ENCODE measurements around the gene ARFGEF2. TPM values are rescaled to one million over a fixed set of nuclear protein-coding genes. Genes with fewer than 3 reads are reported as not detected.
"Not testable (repeated sequence)": the region's sequence is repeated elsewhere in the genome, so short reads cannot be mapped to it uniquely, and the experiment has no call there.

ARFGEF2 gene
- total RNA-seq, 1 donor from 2014 or later, result 24.3 TPM

GRCh38 chr20:48984575-48985219, 63.2 kb downstream of the ARFGEF2 start:
- DNase-seq (ENCODE audit: low spot score) (no peak), ATAC-seq (no peak)

- ATAC-seq (peak; percentile 62), DNase-seq (ENCODE audit: low spot score) (no peak)
These were observed 65.4 kb downstream of the ARFGEF2 start for GRCh38 chr20:48986899-48987298.

- no peak for ATAC-seq
- DNase-seq (ENCODE audit: low spot score), result no peak
These were observed 69.0 kb downstream of the ARFGEF2 start for GRCh38 chr20:48990467-48990866.

- ATAC-seq (no peak), DNase-seq (ENCODE audit: low spot score) (no peak)
These were observed 74.1 kb downstream of the ARFGEF2 start for GRCh38 chr20:48995589-48995988.

- no peak for DNase-seq (ENCODE audit: low spot score)
- peak; percentile 49 for ATAC-seq
These were observed 78.7 kb downstream of the ARFGEF2 start for GRCh38 chr20:48999890-49000870.

- no peak for ATAC-seq
These were observed 80.2 kb downstream of the ARFGEF2 start for GRCh38 chr20:49001741-49002140.

GRCh38 chr20:49006446-49006980, 85.0 kb downstream of the ARFGEF2 start:
- DNase-seq (ENCODE audit: low spot score), result no peak
- ATAC-seq, result no peak

More at GRCh38 chr20:49001741-49002140, 80.2 kb downstream of the ARFGEF2 start:
- DNase-seq (ENCODE audit: low spot score), result no peak

GRCh38 chr20:49009899-49010631, 88.6 kb downstream of the ARFGEF2 start:
- DNase-seq (ENCODE audit: low spot score), result no peak
- no peak for ATAC-seq

- ATAC-seq (no peak), DNase-seq (ENCODE audit: low spot score) (no peak)
These were observed 102.7 kb downstream of the ARFGEF2 start for GRCh38 chr20:49024220-49024619.

GRCh38 chr20:49028177-49028576, 106.7 kb downstream of the ARFGEF2 start:
- DNase-seq (ENCODE audit: low spot score); ATAC-seq: not testable (repeated sequence)

- DNase-seq (ENCODE audit: low spot score), result no peak
- peak; percentile 69 for ATAC-seq
These were observed 107.2 kb downstream of the ARFGEF2 start for GRCh38 chr20:49028684-49029083.

GRCh38 chr20:49029203-49029602, 107.7 kb downstream of the ARFGEF2 start:
- no peak for ATAC-seq
- no peak for DNase-seq (ENCODE audit: low spot score)

GRCh38 chr20:49030954-49031619, 109.6 kb downstream of the ARFGEF2 start:
- ATAC-seq (no peak), DNase-seq (ENCODE audit: low spot score) (no peak)

GRCh38 chr20:49032455-49032854, 110.9 kb downstream of the ARFGEF2 start:
- DNase-seq (ENCODE audit: low spot score), result no peak
- no peak for ATAC-seq

- DNase-seq (ENCODE audit: low spot score), result no peak
- no peak for ATAC-seq
These were observed 112.7 kb downstream of the ARFGEF2 start for GRCh38 chr20:49034070-49034732.

GRCh38 chr20:49037962-49038387, 116.5 kb downstream of the ARFGEF2 start:
- no peak for ATAC-seq

GRCh38 chr20:49039854-49040253, 118.3 kb downstream of the ARFGEF2 start:
- DNase-seq (ENCODE audit: low spot score), result no peak
- ATAC-seq, result peak; percentile 42

More at GRCh38 chr20:49037962-49038387, 116.5 kb downstream of the ARFGEF2 start:
- no peak for DNase-seq (ENCODE audit: low spot score)

GRCh38 chr20:49043000-49043399, 121.5 kb downstream of the ARFGEF2 start:
- no peak for ATAC-seq
- DNase-seq (ENCODE audit: low spot score), result no peak

- no peak for DNase-seq (ENCODE audit: low spot score)
- peak; percentile 9 for ATAC-seq
These were observed 124.1 kb downstream of the ARFGEF2 start for GRCh38 chr20:49045440-49046086.
